Measurements from ENCODE around the gene TBL3.

DNA sequence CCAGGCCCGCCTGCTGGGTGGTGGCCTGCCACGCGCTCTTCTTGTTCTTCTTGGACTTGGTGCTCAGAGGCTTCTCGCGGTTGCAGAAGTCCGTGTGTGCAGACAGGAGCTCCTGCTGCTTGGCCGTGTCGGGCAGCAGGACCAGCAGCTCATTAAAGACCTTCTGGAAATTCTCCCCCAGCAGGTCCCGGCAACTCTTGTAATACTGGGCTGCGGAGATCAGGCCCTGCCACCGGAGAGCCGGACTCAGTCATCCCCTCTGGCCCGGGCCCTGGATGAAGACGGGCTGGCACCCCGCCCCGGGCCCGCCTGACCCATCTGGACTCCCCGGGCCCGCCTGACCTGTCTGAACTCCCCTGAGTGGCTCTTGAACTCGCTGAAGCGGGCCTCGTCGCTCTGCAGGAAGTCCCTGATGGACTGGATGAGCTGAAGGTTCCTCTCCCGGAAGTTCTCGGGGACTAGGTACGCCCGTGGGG is 26.5 kb downstream of the TBL3 start:
- TF ChIP-seq, protein P1, sequence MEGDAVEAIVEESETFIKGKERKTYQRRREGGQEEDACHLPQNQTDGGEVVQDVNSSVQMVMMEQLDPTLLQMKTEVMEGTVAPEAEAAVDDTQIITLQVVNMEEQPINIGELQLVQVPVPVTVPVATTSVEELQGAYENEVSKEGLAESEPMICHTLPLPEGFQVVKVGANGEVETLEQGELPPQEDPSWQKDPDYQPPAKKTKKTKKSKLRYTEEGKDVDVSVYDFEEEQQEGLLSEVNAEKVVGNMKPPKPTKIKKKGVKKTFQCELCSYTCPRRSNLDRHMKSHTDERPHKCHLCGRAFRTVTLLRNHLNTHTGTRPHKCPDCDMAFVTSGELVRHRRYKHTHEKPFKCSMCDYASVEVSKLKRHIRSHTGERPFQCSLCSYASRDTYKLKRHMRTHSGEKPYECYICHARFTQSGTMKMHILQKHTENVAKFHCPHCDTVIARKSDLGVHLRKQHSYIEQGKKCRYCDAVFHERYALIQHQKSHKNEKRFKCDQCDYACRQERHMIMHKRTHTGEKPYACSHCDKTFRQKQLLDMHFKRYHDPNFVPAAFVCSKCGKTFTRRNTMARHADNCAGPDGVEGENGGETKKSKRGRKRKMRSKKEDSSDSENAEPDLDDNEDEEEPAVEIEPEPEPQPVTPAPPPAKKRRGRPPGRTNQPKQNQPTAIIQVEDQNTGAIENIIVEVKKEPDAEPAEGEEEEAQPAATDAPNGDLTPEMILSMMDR (conservative IDR thresholded peaks at IDR 0.05; ENCODE audit: low read length) = no peak
- TF ChIP-seq EZH2phosphoT487 (IDR thresholded peaks at IDR 0.05; ENCODE audit: borderline replicate concordance, low read depth, low read length) = no peak
